ENCODE results near the gene PHF1. TPM values are rescaled to one million over a fixed set of nuclear protein-coding genes. Genes with fewer than 3 reads are reported as not detected.

PHF1 gene
- total and polyA plus RNA-seq, 2 of the 13 experiments (the other 11 are each of a cell fraction or from before 2014, with no cell fraction given) = 25.4 to 61.9 TPM

GRCh38 chr6:33425668-33426577 lies 15.1 kb downstream of the PHF1 start (continued):
- TF ChIP-seq ZBTB46 (CRISPR knock-in tag; IDR thresholded peaks at IDR 0.05; ENCODE audit: borderline replicate concordance) (no peak), CENPX (CRISPR knock-in tag; IDR thresholded peaks at IDR 0.05) (no peak), NR1H2 (CRISPR knock-in tag; IDR thresholded peaks at IDR 0.05; ENCODE audit: borderline replicate concordance, low read depth) (no peak), ZBTB14 (CRISPR knock-in tag; IDR thresholded peaks at IDR 0.05) (no peak), TCF12 (IDR thresholded peaks at IDR 0.05) (no peak), TCF12 (CRISPR knock-in tag; IDR thresholded peaks at IDR 0.05) (no peak), ZNF513 (CRISPR knock-in tag; conservative IDR thresholded peaks at IDR 0.05) (no peak), ZNF343 (CRISPR knock-in tag; IDR thresholded peaks at IDR 0.05) (no peak), TFDP1 (CRISPR knock-in tag; IDR thresholded peaks at IDR 0.05; ENCODE audit: borderline replicate concordance) (peak; percentile 90; the same call in 1 of the 2 replicates), ZBTB8A (CRISPR knock-in tag; IDR thresholded peaks at IDR 0.05; ENCODE audit: borderline replicate concordance, low read depth) (no peak), ZNF770 (CRISPR knock-in tag; IDR thresholded peaks at IDR 0.05) (no peak), ZNF331 (CRISPR knock-in tag; IDR thresholded peaks at IDR 0.05) (peak; percentile 21; the same call in 1 of the 2 replicates), HOXA3 (CRISPR knock-in tag; IDR thresholded peaks at IDR 0.05) (peak; percentile 66; the same call in 1 of the 2 replicates), KDM6A (CRISPR knock-in tag; IDR thresholded peaks at IDR 0.05; ENCODE audit: low read depth) (no peak), KDM5B (CRISPR knock-in tag; IDR thresholded peaks at IDR 0.05; ENCODE audit: borderline replicate concordance) (peak; percentile 59; the same call in 1 of the 2 replicates), ZNF816 (CRISPR knock-in tag; IDR thresholded peaks at IDR 0.05; ENCODE audit: borderline replicate concordance) (no peak), IKZF4 (CRISPR knock-in tag; IDR thresholded peaks at IDR 0.05; ENCODE audit: borderline replicate concordance, low read depth, not compliant biosample characterization) (no peak), ZNF451 (CRISPR knock-in tag; IDR thresholded peaks at IDR 0.05) (no peak), KLF6 (CRISPR knock-in tag; IDR thresholded peaks at IDR 0.05) (peak; percentile 62; the same call in 1 of the 2 replicates), SALL1 (CRISPR knock-in tag; IDR thresholded peaks at IDR 0.05) (peak; percentile 87), ZNF558 (CRISPR knock-in tag; IDR thresholded peaks at IDR 0.05; ENCODE audit: borderline replicate concordance) (no peak; the same call in 1 of the 2 replicates)
